HG02610 (cell line): Measurements from ENCODE around the gene PER2.

Source experiments
- ATAC-seq: cut with Tn5 transposase; IDR thresholded peaks from one replicate; pipeline ENCODE4 v1.9.1; 2021; ENCODE audit warnings: mild to moderate bottlenecking, moderate library complexity; ENCODE audit not compliant: unreplicated experiment

Gene PER2

DNA sequence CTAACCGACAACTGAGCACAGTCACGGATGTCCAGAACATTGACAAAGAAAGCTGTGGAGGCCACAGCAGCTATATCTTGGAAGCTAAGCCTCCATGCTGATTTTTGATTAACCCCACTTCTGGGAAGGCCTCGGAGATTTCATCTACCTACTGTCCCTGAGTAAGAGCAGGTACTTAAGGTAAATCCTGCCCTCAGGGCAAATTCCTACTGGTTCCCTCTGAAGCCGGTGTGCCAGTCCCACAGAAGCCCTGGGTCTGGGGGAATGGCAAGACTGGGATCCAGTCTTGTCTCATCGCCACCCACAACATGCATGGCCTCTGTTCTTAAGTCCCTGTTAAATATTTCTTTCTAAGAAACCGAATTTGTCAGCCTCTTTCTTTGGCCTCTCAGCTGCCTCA, 18.7 kb downstream of the PER2 start:
- no peak for ATAC-seq

DNA sequence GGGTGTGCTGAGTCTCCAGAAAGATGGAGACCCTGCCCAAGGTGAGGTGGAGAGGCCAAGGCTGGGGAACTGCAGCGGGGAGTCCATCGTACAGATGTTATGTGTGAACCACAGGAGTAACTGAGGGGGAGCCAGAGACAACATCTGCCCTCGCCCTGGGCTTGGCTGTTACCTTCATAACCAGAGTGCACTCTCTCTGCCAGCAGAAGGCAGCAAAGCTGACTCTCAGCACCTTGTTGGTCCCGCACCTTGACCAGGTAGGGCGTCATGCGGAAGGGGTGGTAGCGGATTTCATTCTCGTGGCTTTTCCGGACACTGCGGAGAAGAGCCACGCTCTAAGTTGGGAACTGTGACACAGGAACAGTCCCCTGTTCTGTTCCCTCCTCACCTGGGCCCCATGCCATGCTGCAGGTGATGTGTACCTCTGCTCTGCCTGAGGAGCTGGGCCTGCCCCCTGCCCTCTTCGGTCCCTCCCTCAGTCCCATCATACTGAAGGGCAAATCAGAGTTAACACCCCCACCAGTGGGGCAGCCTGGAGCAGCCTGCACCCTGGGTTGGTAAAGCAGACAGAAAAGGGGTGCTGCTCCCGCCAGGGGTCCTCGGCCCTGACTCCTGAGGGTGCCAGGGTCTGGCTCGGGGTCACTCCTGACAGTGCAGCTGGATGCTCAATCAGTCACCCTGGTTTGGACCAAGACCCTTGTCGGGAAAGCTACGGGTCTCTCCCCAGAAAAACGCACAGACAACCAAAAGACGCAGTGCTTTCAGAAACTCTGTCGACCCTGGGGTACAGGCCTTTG, 20.3 kb downstream of the PER2 start:
- ATAC-seq: no peak

DNA sequence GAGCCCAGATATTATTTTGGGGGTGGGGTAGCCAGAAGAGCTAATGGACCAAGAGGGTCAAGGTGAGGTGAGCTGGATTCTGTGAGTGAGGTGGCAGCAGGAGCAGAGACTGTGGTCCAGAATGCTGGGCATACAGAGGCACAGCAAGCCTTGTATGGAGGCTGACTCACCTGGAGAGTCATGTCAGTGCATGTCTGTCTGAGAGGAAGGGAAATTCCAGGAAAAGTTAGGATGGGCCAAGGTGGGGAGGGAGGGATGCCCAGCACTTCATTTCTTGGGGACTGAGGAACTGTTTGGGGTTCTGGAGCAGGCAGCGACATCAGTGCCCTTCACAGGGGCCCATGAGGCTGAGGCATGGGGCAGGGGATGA, 21.1 kb downstream of the PER2 start:
- ATAC-seq: no peak

DNA sequence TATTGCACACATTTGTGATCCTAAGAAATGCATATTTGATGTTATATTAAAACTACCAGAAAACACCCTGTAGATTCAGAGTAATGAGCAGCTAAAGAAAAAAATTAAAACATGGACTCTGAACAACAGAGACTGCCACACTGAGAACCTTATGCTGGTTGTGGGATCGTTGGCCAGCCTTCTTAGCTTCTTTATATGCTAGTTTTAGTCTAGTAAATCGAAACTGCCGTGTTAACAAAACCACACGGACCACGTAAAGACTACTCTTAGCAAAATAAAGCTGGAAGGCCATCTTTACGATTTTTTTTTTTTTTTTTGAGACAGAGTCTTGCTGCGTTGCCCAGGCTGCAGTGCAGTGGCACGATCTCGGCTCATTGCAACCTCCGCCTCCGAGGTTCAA, 22.8 kb downstream of the PER2 start:
- ATAC-seq: no peak

DNA sequence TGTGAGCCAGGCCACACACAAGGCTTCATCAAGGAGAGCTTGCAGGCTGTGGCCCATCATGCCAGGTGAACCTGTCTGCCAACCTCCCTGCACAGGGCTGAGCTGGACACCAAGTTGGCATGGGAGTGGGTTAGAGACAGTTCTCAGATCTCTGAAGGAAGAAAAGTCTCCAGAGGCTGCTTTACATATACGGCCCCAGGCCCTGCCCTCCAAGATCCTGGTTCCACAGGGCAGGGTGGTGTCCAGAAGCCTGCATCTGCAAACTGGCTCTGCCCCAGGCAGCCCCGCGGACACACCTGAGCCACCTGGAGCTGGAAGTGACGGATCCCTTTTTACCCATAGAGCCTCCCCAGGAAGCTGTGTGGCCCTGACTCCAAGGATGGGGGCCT, 24.3 kb downstream of the PER2 start:
- ATAC-seq: no peak

DNA sequence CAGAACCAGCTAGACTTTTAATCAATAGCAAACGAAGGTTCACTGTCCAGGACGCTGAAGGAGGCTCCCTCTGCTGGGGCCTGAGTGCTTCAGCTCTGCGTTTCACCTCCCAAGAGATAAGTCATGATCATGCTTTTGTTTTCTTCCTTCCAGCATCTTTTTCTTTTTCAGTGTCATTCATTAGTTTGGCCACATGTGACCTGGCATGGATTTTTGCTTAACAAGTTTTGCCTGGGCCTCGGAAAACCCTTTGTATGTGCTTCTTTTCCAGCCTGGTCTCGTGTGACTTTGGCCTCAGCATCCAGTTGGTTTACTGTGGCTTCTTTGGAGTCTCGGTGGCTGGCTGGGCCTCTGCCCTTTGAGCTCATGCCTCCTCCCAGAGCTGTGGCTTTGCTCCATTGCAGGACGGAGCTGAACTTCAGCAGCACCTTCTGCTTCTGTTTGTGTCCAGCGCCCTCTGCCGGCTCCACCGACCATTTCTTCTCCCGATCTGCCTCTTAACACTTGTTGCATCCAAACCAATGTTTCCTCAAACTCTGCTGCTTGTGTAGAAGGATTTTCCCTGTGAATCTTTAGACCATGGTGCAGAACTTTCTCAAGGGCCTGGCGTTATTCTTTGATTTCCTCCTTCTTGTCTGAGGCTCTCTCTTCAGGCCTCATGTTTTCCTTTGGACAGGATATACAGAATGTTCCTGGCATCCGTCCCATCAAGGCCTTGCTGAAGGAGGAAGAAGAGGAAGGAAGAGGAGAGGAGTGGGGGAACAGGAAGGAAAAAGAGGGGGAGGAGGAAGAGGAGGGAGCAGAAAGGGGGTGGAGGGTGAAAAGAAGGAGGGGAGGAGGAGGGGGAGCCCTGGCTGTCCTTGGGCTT, 25.0 kb downstream of the PER2 start:
- no peak for ATAC-seq

DNA sequence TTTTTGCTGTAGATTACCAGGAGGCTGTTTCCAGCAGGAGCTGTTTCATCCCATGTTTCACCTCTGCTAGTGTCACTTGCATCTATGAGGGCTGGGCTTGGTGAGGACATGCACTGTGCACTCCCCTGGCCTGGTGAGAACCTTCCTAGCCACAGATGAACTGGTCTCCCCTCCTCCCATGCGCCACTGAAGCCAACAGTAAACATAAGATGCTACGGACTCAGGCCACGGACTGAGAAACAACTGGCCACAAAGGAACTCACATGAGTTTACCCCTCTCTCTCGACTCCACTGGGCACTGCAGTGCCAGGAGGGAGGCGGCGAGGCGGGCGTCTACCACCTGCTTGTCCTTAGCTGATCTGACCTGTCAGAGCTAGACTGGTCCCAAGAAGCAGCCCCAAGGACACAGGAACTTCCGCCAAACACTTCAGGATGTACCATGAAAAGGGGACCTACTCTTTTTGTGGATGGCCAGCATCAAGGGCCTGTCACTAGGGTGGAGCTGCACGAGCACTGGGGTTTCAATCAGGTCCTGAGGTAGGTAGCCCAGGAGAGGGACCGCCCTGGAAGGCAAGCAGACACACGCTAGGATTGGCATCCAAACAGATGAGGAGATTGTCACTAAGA, 25.8 kb downstream of the PER2 start:
- no peak for ATAC-seq

DNA sequence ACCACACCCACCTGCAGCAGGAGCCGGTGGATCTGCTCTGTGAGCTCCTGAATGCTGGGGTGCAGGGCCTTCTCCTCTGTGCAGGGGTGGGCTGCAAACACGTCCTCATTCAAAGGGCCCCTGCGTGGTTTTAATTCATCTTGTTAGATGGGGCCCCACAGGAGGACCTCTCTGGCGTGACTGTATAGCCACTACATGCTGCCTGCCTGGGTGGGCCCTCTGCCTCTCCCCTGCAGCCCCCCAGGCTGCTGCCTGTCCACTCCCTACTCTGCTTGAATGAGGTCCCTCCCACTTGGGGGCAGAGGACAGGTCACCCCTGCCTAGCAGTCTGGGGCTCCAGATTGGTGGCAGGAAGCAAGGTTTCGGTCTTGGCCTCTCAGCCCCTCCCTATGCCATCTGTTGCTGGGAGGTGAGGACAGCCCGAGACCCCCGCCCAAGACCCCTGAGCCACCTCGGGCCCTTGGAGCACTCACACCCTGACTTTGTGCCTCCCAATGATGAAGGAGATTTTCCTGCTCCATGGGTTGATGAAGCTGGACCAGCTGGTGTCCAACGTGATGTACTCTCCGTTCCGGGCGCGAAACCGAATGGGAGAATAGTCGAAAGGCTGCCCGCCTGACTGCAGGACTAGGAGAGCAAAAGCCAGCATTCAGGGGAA, 26.6 kb downstream of the PER2 start:
- no peak for ATAC-seq

DNA sequence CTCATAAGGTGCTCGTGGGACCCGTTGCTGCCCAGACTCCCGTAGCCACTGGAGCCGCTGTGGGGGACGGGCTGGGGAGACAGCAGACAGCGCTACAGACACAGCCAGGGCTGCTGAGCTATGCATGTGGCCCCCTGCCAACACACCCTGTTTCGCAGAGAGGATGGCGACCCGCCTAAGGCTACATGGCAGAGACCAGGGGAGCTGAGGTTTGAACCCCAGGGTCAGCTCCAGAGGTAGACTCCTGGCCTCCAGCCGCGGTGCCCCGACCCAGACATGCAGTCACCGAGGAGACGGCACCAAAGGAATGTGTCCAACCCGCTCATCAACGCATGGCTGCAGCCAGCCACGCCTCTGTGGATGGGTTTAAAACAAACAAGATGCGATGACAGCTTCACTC, 27.5 kb downstream of the PER2 start:
- no peak for ATAC-seq

DNA sequence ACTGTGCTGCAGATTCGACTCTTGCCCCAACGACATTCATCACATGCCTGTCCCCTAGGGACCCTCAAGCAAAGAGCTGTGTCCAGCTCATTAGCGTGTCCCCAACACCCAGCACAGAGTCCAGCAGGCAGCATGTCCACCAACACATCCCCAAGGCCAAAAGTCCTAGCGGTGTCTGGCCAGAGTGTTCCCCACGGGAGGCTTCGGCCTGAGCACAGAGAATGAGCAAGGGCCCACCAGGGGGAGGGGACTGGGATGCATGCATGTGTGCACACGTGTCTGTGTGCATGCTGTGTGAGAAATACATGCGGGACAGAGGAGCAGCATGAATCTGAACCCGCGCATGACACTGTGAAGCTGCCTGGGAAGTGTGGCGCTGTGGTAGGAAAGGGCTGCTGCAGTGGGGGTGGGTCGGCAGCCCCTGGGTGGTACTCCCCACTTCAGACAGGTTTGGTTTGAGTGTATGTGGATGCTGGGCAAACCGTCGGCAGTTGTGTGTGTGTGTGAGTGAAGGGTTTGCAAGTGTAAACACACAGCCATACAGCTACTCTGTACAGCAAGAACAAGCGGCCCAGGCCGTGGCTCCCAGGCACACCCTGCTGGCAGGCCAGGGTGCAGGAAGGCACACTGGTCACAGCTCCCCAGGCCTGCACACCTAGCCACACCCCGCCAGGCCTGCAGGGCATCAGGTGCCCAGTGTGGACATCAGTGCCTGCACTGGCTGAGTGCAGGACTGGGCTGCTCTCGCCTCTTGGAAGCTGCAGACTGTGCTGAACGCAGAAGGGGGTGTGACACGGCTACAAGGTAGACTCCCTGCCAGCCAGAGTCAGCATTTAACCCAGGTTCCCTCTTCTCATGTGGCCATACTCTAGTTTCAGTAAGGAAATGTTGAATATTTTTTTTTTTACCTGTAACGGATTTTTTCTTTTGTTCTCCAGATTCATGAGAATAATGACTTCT, 29.1 kb downstream of the PER2 start:
- ATAC-seq: no peak

DNA sequence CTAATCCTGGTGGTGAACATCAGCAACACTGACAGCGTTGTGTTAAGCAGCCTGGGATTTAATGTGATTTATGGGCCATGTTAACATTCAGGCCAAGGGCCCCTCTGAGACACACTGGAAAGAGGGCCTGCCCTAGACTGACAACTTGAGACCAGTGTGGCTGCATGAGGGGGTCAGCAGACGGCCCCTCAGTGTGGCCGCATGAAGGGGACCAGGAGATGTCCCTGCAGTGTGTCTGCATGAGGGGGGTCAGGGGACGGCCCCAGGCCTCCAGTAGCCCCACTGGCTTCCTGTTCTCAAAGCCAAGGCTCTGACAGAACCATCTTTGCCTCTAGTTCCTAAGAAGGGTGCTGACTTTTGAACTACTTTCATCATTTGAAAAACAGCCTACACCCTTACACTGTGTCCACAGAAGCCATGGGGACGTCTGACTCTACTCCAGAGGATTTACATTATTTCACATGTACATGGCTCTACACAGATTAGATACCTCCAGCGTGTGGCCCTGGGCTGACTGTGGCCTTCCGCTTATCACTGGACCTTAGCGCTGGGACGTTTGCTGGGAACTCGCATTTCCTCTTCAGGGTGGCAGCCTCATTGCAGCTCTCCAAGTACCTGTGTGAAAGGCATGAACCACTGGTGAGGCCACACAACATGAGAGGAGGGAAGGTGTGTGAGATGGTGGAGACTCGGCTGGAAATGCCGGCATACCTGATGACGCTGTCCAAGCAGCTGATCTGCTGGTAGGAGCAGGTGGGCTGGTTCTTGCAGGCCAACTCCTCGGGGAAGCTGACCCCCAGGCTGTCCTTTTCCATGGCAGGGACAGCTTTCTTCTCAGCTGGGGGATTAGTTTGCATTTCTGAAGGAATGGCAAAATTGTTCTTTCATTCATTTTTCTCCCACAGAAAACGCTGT, 30.4 kb downstream of the PER2 start:
- ATAC-seq: no peak

DNA sequence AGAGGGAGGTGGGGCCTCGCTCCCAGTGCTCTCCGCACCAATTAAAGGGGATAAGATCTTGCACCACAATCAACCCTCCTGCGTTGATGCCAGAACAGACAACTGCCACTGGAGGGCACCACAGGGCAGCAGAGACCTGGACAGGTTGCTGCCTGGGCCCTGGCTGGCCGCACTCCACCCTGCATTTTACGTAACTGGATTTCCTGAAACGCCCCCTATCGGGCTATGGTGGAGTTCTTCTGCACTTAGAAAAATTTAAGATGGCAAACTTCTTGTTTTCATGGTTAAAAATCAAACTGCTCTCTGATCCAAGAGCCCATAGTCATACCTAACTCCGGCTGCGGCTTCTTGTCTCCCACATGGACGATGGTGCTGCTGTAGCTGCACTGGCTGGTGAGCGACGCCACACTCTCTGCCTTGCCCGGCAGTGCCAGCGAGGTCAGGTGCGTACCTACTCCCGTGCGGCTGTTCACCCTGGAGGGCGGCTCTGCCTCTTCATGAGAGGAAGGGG, 31.8 kb downstream of the PER2 start:
- ATAC-seq: no peak

DNA sequence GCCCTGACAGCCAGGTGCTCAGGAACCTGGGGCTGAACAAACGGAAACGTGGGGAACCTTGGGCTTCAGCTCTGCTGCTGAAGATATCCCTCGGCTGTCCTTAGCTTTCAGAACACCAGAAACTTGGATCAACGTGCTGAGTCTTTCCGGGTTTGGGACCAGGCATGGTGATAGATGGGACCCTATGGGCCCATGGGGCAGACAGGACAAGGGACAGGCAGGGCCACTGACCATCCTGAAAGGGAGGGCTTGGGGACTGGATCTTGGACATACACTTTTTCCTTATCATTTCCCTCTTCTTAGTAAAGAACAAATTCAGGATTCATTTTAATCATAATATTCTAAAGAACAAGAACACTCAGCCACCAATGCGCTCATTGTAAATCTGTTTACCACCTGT, 32.3 kb downstream of the PER2 start:
- no peak for ATAC-seq

DNA sequence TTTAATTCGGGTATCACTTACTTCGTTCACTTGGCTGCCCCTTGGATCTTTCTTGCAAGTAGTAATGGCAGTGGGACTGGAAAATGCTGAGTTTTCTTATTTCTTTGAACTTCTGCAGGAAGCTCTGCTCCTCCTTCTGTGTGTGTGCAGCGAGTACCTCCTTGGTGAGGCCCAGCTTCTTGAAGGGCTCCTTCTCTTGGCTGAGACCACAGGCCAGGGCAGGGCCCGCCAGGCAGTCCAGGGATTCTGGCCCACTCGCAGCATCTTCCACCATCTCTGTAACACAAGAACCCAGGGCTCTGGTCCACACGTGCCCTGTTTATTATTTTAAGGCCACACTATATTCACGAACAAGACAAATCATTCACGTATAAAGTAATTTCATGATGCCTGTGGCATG, 32.8 kb downstream of the PER2 start:
- no peak for ATAC-seq

DNA sequence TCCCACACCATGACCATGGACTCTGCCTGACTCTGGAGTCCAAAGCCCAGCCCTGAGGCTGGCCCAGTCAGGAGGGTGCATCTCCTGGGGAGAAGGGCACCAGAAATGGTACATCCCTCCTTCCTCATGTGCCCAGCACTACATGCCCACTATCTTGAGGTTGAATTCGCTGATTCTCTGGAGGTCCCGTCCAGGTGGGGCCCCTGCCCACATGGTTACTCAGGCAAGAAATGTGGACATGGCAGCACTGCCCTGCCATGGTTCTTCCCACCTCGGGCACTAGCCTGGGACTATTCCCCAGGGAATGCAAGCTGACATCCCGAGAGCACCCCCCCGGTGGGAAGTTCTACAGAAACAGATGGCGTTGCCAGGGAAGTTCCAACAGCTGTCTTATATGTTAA, 33.3 kb downstream of the PER2 start:
- ATAC-seq: no peak

DNA sequence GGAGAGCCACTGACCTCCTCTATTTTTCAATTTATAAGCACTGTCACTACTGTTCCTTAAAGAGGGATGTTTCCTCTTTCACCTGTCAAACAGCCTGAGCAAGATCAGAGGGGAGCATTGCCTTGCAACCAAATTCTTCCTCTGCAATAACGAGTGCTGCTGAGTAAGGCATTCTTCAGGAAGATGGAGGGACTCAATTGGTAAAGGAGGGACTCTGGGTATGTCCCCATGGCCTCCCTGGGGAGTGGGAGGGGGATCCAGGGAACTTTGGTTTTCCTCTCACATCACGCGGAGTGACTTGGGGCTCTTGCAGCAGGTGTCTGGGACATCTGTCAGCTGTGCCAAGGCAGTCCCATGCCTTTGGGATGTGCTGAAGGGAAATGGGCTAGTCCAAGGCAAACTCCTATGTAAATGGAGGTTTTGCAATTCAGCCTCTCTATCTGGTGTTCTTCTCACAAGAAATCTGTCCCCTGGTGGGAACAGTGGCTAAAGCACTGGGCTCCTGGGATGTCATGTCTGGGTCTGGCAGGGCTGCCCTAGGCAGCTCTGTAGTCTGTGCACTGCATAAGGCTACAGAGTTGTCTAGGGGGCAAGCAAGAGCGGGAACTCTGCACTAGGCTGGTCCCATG, 34.2 kb downstream of the PER2 start:
- no peak for ATAC-seq

DNA sequence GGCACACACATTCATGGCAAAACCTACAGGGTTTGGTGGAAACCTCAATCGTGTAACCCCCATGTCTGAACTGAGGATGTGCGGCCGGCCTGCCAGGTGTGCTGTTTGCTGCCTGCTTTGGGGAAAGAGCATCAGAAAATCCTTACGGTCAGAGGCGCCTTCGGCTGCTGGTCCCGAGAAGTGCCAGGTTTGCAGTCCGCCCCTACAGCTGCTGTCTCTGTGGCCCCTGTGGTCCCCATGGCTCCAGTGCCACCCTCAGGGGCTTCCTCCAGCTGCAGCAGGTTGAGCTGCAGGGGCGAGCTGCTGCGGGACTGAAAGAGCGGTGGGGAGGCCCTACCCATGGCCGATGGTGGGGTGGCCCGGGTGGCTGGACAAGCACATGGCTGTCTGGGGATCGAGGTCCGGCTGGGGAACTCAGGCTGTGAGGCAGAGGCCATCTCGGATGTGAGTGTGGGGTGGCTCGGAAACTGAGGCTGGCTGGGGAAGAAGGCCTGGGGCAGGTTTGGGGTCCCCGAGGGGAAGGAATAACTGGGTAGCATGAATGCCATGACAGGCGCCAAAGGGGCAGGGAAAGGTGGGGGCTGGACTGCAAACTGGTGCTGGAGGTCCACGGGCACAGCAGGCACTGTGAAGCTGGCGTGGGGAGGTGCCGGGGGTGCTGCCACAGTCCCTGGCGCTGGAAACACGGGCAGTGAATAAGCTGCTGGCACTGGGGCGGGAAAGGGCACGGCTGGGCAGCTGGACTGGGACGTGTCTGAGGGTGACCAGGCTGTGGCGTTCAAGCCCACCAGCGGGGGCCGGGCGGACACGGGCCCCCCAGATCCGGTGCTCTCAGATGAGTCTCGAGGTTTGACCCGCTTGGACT, 35.4 kb downstream of the PER2 start:
- no peak for ATAC-seq

DNA sequence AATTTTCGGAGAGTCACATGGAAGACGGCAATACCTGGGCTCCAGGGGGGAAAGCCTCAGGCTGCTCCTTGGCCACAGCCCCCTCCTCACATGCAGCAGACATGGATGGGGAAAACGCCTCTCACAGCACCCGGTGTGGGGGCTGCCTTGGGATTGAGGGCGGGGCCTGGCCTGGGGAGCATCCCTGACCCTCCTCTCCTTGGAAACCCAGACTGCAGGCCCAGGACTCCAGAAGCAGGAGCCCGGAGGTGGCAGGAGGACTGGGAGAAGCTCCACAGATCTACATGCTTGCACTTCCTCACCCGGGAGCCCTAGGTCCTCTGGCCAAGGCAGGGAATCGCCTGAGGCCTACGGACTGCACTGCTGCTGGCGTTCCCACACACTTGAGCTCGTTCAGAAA, 36.4 kb downstream of the PER2 start:
- no peak for ATAC-seq
